Measurements from ENCODE around the gene C19orf53. TPM values are rescaled to one million over a fixed set of nuclear protein-coding genes. Genes with fewer than 3 reads are reported as not detected.

The C19orf53 gene
- total and polyA plus RNA-seq, 9 of the 15 experiments (the other 6 are each of a cell fraction or from before 2014, with no cell fraction given), result 98.5 to 441 (median 164) TPM

DNA sequence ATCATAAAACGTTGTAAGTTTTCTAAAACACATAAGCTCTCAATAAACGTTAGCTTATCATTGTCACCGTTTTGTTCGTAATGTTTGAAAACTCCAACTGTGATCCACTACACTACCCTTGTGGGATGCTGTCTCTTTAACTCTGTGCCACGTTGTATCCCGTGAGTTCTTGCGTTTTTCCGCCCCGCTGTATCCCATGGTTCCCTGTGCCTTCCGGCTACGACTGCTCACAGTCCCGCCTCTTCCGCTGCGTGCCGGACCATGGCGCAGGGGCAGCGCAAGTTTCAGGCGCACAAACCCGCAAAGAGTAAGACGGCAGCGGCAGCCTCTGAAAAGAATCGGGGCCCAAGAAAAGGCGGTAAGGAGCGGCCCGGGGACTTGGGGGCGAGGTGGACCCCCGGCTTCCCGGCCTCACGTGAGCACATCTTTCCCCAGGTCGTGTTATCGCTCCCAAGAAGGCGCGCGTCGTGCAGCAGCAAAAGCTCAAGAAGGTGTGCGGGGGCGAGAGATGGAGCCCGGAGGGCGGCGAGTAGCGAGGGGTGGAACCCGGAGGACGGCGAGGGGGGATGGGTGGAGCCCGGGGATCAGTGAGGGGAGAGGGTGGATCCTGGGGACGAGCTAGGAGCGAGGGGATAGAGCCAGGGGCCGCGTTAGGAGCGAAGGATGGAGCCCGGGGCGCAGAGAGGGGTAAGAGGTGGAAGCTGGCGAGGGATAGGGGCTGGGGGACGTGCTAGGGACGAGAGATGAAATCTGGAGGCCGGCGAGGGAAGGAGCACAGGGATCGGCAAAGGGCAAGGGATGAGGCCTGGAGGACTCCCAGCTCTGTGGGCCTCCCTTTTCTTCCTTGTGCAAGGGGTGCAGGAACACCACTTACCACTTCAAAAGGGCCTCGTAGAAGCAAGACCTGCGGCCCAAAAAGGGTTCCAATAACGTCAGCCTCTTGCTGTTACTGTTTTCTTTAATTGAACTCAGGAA is at the start of gene C19orf53 (continued):
- TF ChIP-seq, protein P1, sequence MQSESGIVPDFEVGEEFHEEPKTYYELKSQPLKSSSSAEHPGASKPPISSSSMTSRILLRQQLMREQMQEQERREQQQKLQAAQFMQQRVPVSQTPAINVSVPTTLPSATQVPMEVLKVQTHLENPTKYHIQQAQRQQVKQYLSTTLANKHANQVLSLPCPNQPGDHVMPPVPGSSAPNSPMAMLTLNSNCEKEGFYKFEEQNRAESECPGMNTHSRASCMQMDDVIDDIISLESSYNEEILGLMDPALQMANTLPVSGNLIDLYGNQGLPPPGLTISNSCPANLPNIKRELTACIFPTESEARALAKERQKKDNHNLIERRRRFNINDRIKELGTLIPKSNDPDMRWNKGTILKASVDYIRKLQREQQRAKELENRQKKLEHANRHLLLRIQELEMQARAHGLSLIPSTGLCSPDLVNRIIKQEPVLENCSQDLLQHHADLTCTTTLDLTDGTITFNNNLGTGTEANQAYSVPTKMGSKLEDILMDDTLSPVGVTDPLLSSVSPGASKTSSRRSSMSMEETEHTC (IDR thresholded peaks at IDR 0.05), result no peak
- TF ChIP-seq DIDO1 (tag; IDR thresholded peaks at IDR 0.05; ENCODE audit: low read depth), result peak; percentile 89
- 0 out of 2 replicates have a peak, but pooled peaks have one; percentile 12 for TF ChIP-seq ZNF668 (CRISPR knock-in tag; IDR thresholded peaks at IDR 0.05)
- peak; percentile 67; the same call in 1 of the 2 replicates for TF ChIP-seq ZNF717 (CRISPR knock-in tag; IDR thresholded peaks at IDR 0.05)
- peak; percentile 100 for TF ChIP-seq ELF2 (CRISPR knock-in tag; IDR thresholded peaks at IDR 0.05)
- peak; percentile 63; the same call in 1 of the 2 replicates for TF ChIP-seq ZNF589 (CRISPR knock-in tag; IDR thresholded peaks at IDR 0.05; ENCODE audit: low read depth)
- peak; percentile 87; the same call in 1 of the 2 replicates for TF ChIP-seq HDAC6 (IDR thresholded peaks at IDR 0.05; ENCODE audit: low read depth, low read length)
- no peak for TF ChIP-seq ZBTB7A (IDR thresholded peaks at IDR 0.05; ENCODE audit: borderline replicate concordance, control insufficient read depth, low read depth, low read length)
- peak; percentile 99 for TF ChIP-seq ZNF76 (CRISPR knock-in tag; IDR thresholded peaks at IDR 0.05; ENCODE audit: borderline replicate concordance)
- peak; percentile 99 for TF ChIP-seq ELF1 (tag; IDR thresholded peaks at IDR 0.05)
- peak; percentile 81 for TF ChIP-seq MYC (IDR thresholded peaks at IDR 0.05; ENCODE audit: low read depth, low read length)
- no peak; the same call in 1 of the 2 replicates for TF ChIP-seq MYC (CRISPR knock-in tag; IDR thresholded peaks at IDR 0.05; ENCODE audit: borderline replicate concordance, low read depth)
- no peak for TF ChIP-seq ZNF695 (CRISPR knock-in tag; IDR thresholded peaks at IDR 0.05)
- TF ChIP-seq, protein P2, sequence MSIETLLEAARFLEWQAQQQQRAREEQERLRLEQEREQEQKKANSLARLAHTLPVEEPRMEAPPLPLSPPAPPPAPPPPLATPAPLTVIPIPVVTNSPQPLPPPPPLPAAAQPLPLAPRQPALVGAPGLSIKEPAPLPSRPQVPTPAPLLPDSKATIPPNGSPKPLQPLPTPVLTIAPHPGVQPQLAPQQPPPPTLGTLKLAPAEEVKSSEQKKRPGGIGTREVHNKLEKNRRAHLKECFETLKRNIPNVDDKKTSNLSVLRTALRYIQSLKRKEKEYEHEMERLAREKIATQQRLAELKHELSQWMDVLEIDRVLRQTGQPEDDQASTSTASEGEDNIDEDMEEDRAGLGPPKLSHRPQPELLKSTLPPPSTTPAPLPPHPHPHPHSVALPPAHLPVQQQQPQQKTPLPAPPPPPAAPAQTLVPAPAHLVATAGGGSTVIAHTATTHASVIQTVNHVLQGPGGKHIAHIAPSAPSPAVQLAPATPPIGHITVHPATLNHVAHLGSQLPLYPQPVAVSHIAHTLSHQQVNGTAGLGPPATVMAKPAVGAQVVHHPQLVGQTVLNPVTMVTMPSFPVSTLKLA (conservative IDR thresholded peaks at IDR 0.05), result peak; percentile 90 to 94
- TF ChIP-seq HDAC2 (IDR thresholded peaks at IDR 0.05), result peak; percentile 87
- peak; percentile 88 for TF ChIP-seq TAF7 (tag; IDR thresholded peaks at IDR 0.05)
- TF ChIP-seq YY1 (IDR thresholded peaks at IDR 0.05; ENCODE audit: borderline replicate concordance in 1 of 3, control insufficient read depth in 1 of 3, extremely low read depth in 1 of 3, insufficient read depth in 3 of 3, insufficient read length in 1 of 3, insufficient replicate concordance in 2 of 3, low read depth in 1 of 3, low read length in 2 of 3), result peak; percentile 32 to 90 (median 83)
- TF ChIP-seq PML (IDR thresholded peaks at IDR 0.05; ENCODE audit: low read length), result peak; percentile 86
- 0 out of 2 replicates have a peak, but pooled peaks have one; percentile 64 for TF ChIP-seq CAMTA2 (CRISPR knock-in tag; conservative IDR thresholded peaks at IDR 0.05)
- peak in 1 of 2 experiments; percentile 66; a peak in 2 of 4 replicates for TF ChIP-seq ARNT (IDR thresholded peaks at IDR 0.05)
- TF ChIP-seq, protein P3, sequence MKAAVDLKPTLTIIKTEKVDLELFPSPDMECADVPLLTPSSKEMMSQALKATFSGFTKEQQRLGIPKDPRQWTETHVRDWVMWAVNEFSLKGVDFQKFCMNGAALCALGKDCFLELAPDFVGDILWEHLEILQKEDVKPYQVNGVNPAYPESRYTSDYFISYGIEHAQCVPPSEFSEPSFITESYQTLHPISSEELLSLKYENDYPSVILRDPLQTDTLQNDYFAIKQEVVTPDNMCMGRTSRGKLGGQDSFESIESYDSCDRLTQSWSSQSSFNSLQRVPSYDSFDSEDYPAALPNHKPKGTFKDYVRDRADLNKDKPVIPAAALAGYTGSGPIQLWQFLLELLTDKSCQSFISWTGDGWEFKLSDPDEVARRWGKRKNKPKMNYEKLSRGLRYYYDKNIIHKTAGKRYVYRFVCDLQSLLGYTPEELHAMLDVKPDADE (conservative IDR thresholded peaks at IDR 0.05; ENCODE audit: control insufficient read depth, low read depth, low read length), result peak; percentile 91
- peak; percentile 86 for TF ChIP-seq NCOR1 (IDR thresholded peaks at IDR 0.05)

Data from K562 (cell line).